Right lobe of liver (tissue), 6 donors: ENCODE results near the gene CXorf38. TPM values are rescaled to one million over a fixed set of nuclear protein-coding genes. Genes with fewer than 3 reads are reported as not detected.

Source experiments
- ATAC-seq, 4 donors: fragments of 200-7000 bp; cut with Tn5 transposase; one replicate each; pipeline ENCODE4 v1.9.1; 2020; ENCODE audit warnings: mild to moderate bottlenecking in 4 of 4, moderate library complexity in 4 of 4
- DNase-seq, 3 donors: peaks; one replicate each; pipeline ENCODE4 v3.0.0-alpha.2; 2020
- H3K27ac ChIP-seq, 3 donors: fragments of 200-600 bp; one replicate each; pipeline ENCODE4 v1.8.0; 2022
- H3K27me3 ChIP-seq, 2 donors: fragments of 200-600 bp; one replicate each; pipeline ENCODE4 v1.8.0; 2022
- H3K36me3 ChIP-seq, 4 donors: fragments of 200-600 bp; sonication (generic) in 1 of 4; one replicate each; pipeline versions ENCODE4 v1.5.1 to v1.8.0; 2017 to 2022; ENCODE audit warnings: control low read depth in 1 of 4
- H3K4me1 ChIP-seq, 4 donors: fragments of 200-600 bp; sonication (generic) in 1 of 4; one replicate each; pipeline versions ENCODE4 v1.5.1 to v1.8.0; 2017 to 2022; ENCODE audit warnings: control low read depth in 1 of 4
- H3K4me3 ChIP-seq, 3 donors: fragments of 200-600 bp; one replicate each; pipeline ENCODE4 v1.8.0; 2022
- H3K9me3 ChIP-seq, 4 donors: fragments of 200-600 bp; sonication (generic) in 1 of 4; one replicate each; pipeline versions ENCODE4 v1.5.1 to v1.8.0; 2017 to 2022; ENCODE audit warnings: control low read depth in 1 of 4
- CTCF ChIP-seq, 4 donors: fragments of 200-600 bp in 3 of 4; fragments of 450-650 bp in 1 of 4; IDR thresholded peaks; one replicate each; pipeline versions ENCODE4 v1.5.1 to v1.8.0; 2016 to 2022; ENCODE audit warnings: antibody characterized with exemption in 4 of 4, mild to moderate bottlenecking in 2 of 4
- POLR2A ChIP-seq: fragments of 450-650 bp; IDR thresholded peaks from one replicate; pipeline ENCODE4 v1.6.1; 2017; ENCODE audit warnings: antibody characterized with exemption, mild to moderate bottlenecking
- WGBS: methylation state at CpG from one replicate; pipeline ENCODE4 v1.1.6; 2018; ENCODE audit warnings: low coverage, low lambda C conversion rate; ENCODE audit not compliant: insufficient coverage; ENCODE audit errors: missing lambda C conversion rate; 5-methylcytosine and 5-hydroxymethylcytosine counted together
- intact Hi-C, 2 donors: fragments of 100-400 bp; cut with DNase I; formaldehyde crosslinking; loops; one replicate each; pipeline versions ENCODE4 v1.11.2 to v1.14.1; 2022
- total RNA-seq, 6 experiments: library from RNA; depleted of rRNA in 2 of 6; stranded (reverse); fragments of >200 nt in 2 of 6; fragmentation: NEBNext Ultra II Directional in 3 of 6; extraction: Animal tissue kit (Norgen Biotek cat#: 25700) in 3 of 6; gene quantifications; one replicate each; pipeline versions ENCODE4 v1.1.0 to v1.2.4, GENCODE V29; 2016 to 2023
- donor health status: DM: no; HTN: yes; CAD: no.
- donor health status: DM: no; HTN: no; CAD: no.
- donor health status: DM: no; HTN: no; CAD: no.
- donor health status: DM: no; HTN: yes; CAD: no.
- donor health status: DM: no; HTN: yes; CAD: no.

The CXorf38 gene
- total RNA-seq, 6 experiments from 2014 or later, result 4.8 to 13.9 (median 7.9) TPM

- intact Hi-C loops, result no loop called here
- Histone ChIP-seq H3K4me1 (no peaks in the 10 kb centered on the region), H3K36me3 (peaks cover 0 to 13% (median 5%) of the 10 kb centered on the region in 4 donors), H3K4me3 (no peak overlapping the region), H3K27me3 (no peaks in the 10 kb centered on the region), H3K9me3 (no peaks in the 10 kb centered on the region), H3K27ac (no peak overlapping the region)
- TF ChIP-seq POLR2A (no peak), CTCF (IDR thresholded peaks at IDR 0.05) (no peak)
- ATAC-seq (no peak), DNase-seq (no peak)
- WGBS, result 39% methylated on average over 4 of the region's 4 CpGs
Observed at GRCh38 chrX:40685362-40685918, 38.1 kb upstream of the CXorf38 start.

GRCh38 chrX:40684092-40684491, 36.7 kb upstream of the CXorf38 start:
- DNase-seq, result no peak

GRCh38 chrX:40683245-40683644, 35.9 kb upstream of the CXorf38 start:
- Histone ChIP-seq H3K9me3 (no peaks in the 10 kb centered on the region), H3K36me3 (peaks cover 0 to 15% (median 3%) of the 10 kb centered on the region in 4 donors), H3K4me1 (peaks cover 0 to 2% (median 0%) of the 10 kb centered on the region in 4 donors), H3K27ac (no peak overlapping the region), H3K27me3 (no peaks in the 10 kb centered on the region), H3K4me3 (no peak overlapping the region)
- intact Hi-C loops, result no loop called here
- 73% methylated on average over 3 of the region's 3 CpGs for WGBS
- no peak for DNase-seq
- no peak for ATAC-seq
- TF ChIP-seq POLR2A (no peak), CTCF (IDR thresholded peaks at IDR 0.05) (no peak)

More at GRCh38 chrX:40684092-40684491, 36.7 kb upstream of the CXorf38 start:
- Histone ChIP-seq H3K27ac (no peak overlapping the region), H3K9me3 (no peaks in the 10 kb centered on the region), H3K27me3 (no peaks in the 10 kb centered on the region), H3K4me1 (no peaks in the 10 kb centered on the region), H3K36me3 (peaks cover 0 to 19% (median 5%) of the 10 kb centered on the region in 4 donors), H3K4me3 (no peak overlapping the region)
- ATAC-seq, result no peak
- intact Hi-C loops, result no loop called here
- TF ChIP-seq CTCF (IDR thresholded peaks at IDR 0.05) (no peak), POLR2A (no peak)
- WGBS, result 90% methylated on average over 1 of the region's 1 CpG

- DNase-seq, result peak in 1 of 3 donors; percentile 51
- H3K36me3 ChIP-seq, result peaks cover 0 to 18% (median 0%) of the 10 kb centered on the region in 4 donors
- H3K27ac ChIP-seq, result peak overlapping the region in 2 of 3 donors; percentile 31 to 49
- peak; percentile 85 to 91 (median 90) for ATAC-seq
- 29% methylated on average over 6 of the region's 6 CpGs for WGBS
- TF ChIP-seq POLR2A, result no peak
- TF ChIP-seq CTCF (IDR thresholded peaks at IDR 0.05), result peak in 3 of 4 donors; percentile 5 to 25 (median 20)
- intact Hi-C loops, result no loop called here
- no peak overlapping the region for H3K4me3 ChIP-seq
- no peaks in the 10 kb centered on the region for H3K27me3 ChIP-seq
- H3K9me3 ChIP-seq, result no peaks in the 10 kb centered on the region
- H3K4me1 ChIP-seq, result peaks cover 0 to 10% (median 0%) of the 10 kb centered on the region in 4 donors
Observed at GRCh38 chrX:40671126-40671525, 23.8 kb upstream of the CXorf38 start.
